ENCODE measurements around the gene CDK14. TPM values are rescaled to one million over a fixed set of nuclear protein-coding genes. Genes with fewer than 3 reads are reported as not detected.

CDK14 gene
- polyA plus RNA-seq, 1 donor from 2014 or later: 25.1 TPM

DNA sequence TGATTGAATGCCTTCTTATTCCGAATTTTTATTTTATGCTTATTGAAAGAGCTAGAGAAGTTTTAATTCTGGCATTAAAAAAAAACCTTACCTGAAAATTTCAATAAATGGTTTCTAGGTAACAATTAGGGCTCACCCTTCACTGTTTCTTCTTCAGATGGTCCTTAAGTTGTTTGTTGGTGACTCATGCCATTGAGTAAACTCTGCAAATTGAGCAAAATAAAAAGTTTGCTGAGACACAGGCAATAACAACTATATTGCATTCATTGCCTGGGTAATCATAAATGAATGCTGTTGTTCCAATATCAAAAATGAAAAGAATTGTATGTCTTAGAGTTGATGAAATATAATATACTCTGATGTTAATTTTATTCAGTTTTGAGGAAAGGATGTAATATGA is 300.3 kb downstream of the CDK14 start:
- Histone ChIP-seq H4K20me1 (ENCODE audit: insufficient read depth) (no peaks in the 10 kb centered on the region), H3K27ac (ENCODE audit: low read length) (no peak overlapping the region), H3K27me3 (ENCODE audit: insufficient read depth, low read depth, low read length) (no peaks in the 10 kb centered on the region), H3K36me3 (ENCODE audit: insufficient read depth, low read length) (no peaks in the 10 kb centered on the region), H2AFZ (ENCODE audit: low read depth, low read length) (no peak overlapping the region), H3F3A (ENCODE audit: insufficient read depth, low read length, poor library complexity, severe bottlenecking) (no peaks in the 10 kb centered on the region), H3K9ac (ENCODE audit: low read length) (no peak overlapping the region), H3K9me2 (ENCODE audit: insufficient read depth, low read length) (no peaks in the 10 kb centered on the region), H3K4me3 (ENCODE audit: low read length) (no peak overlapping the region), H3K9me3 (ENCODE audit: low read length) (no peaks in the 10 kb centered on the region), H3K79me2 (replicated peaks; ENCODE audit: insufficient read depth, low read length) (no peaks in the 10 kb centered on the region), H3K4me2 (ENCODE audit: low read length) (no peak overlapping the region)
- no peak for TF ChIP-seq CTCF (IDR thresholded peaks at IDR 0.05; ENCODE audit: poor library complexity, severe bottlenecking)
- TF ChIP-seq EZH2 (IDR thresholded peaks at IDR 0.05; ENCODE audit: borderline replicate concordance, insufficient read depth, low read length, poor library complexity, severe bottlenecking): no peak
- no peak for TF ChIP-seq EP300 (conservative IDR thresholded peaks at IDR 0.05; ENCODE audit: poor library complexity, severe bottlenecking)
- TF ChIP-seq POLR2AphosphoS5 (IDR thresholded peaks at IDR 0.05): no peak
- TF ChIP-seq TAF1 (IDR thresholded peaks at IDR 0.05; ENCODE audit: low read depth): no peak
- TF ChIP-seq SMC3 (conservative IDR thresholded peaks at IDR 0.05; ENCODE audit: poor library complexity): no peak
- TF ChIP-seq REST (IDR thresholded peaks at IDR 0.05; ENCODE audit: borderline replicate concordance): no peak

DNA sequence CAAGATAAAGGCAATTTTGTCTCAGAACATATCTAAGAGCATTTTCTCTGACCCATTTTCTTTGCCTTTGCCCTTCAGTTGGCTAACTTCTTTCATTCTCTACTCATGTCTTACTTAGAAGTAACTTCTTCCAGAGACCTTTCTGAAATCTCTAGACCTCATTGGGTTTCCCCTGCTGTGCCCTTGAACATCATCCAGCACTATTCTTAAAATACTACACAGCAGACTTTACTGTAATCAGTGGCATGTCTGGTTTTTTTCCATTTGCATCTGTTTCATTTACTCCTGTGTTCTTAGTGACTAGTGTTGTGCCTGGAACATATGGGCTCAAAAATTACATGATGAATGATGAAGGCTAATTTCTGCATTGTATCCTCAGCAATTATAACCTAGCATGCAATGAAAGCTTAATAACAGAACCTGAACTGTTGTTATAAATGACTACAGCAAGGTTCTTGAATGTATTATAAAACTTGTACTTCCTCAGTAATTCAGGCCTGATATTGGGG is 301.9 kb downstream of the CDK14 start:
- Histone ChIP-seq H3K4me3 (ENCODE audit: low read length) (no peak overlapping the region), H4K20me1 (ENCODE audit: insufficient read depth) (no peaks in the 10 kb centered on the region), H3K27me3 (ENCODE audit: insufficient read depth, low read depth, low read length) (no peaks in the 10 kb centered on the region), H3K9me2 (ENCODE audit: insufficient read depth, low read length) (no peaks in the 10 kb centered on the region), H3K79me2 (replicated peaks; ENCODE audit: insufficient read depth, low read length) (no peaks in the 10 kb centered on the region), H3K9ac (ENCODE audit: low read length) (no peak overlapping the region), H2AFZ (ENCODE audit: low read depth, low read length) (no peak overlapping the region), H3K27ac (ENCODE audit: low read length) (no peak overlapping the region), H3F3A (ENCODE audit: insufficient read depth, low read length, poor library complexity, severe bottlenecking) (no peaks in the 10 kb centered on the region), H3K36me3 (ENCODE audit: insufficient read depth, low read length) (no peaks in the 10 kb centered on the region), H3K9me3 (ENCODE audit: low read length) (no peaks in the 10 kb centered on the region), H3K4me2 (ENCODE audit: low read length) (no peak overlapping the region)
- TF ChIP-seq EP300 (conservative IDR thresholded peaks at IDR 0.05; ENCODE audit: poor library complexity, severe bottlenecking) (no peak), REST (IDR thresholded peaks at IDR 0.05; ENCODE audit: borderline replicate concordance) (no peak), RAD21 (conservative IDR thresholded peaks at IDR 0.05) (no peak), POLR2AphosphoS5 (IDR thresholded peaks at IDR 0.05) (no peak), CTCF (IDR thresholded peaks at IDR 0.05; ENCODE audit: poor library complexity, severe bottlenecking) (no peak), SMC3 (conservative IDR thresholded peaks at IDR 0.05; ENCODE audit: poor library complexity) (no peak), TAF1 (IDR thresholded peaks at IDR 0.05; ENCODE audit: low read depth) (no peak), MXI1 (conservative IDR thresholded peaks at IDR 0.05; ENCODE audit: poor library complexity, severe bottlenecking) (no peak), EZH2 (IDR thresholded peaks at IDR 0.05; ENCODE audit: borderline replicate concordance, insufficient read depth, low read length, poor library complexity, severe bottlenecking) (no peak)
